Stimulated activated CD4-positive, alpha-beta T cell treated with anti-CD3 and anti-CD28 coated beads, Interleukin-1b, Interleukin-23, amount 100 ng/mL, for 4 hours (primary cell): Measurements from ENCODE around the gene ARID1B.

Experiments
- DNase-seq, 2 donors: peaks; one replicate each; pipeline ENCODE4 v3.0.0-alpha.2; 2020; ENCODE audit warnings: low read depth in 2 of 2

ARID1B gene

DNA sequence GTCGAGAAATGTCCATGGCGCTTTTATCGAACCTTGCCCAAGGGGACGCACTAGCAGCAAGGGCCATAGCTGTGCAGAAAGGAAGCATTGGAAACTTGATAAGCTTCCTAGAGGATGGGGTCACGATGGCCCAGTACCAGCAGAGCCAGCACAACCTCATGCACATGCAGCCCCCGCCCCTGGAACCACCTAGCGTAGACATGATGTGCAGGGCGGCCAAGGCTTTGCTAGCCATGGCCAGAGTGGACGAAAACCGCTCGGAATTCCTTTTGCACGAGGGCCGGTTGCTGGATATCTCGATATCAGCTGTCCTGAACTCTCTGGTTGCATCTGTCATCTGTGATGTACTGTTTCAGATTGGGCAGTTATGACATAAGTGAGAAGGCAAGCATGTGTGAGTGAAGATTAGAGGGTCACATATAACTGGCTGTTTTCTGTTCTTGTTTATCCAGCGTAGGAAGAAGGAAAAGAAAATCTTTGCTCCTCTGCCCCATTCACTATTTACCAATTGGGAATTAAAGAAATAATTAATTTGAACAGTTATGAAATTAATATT, 430.4 kb downstream of the ARID1B start:
- DNase-seq: no peak

DNA sequence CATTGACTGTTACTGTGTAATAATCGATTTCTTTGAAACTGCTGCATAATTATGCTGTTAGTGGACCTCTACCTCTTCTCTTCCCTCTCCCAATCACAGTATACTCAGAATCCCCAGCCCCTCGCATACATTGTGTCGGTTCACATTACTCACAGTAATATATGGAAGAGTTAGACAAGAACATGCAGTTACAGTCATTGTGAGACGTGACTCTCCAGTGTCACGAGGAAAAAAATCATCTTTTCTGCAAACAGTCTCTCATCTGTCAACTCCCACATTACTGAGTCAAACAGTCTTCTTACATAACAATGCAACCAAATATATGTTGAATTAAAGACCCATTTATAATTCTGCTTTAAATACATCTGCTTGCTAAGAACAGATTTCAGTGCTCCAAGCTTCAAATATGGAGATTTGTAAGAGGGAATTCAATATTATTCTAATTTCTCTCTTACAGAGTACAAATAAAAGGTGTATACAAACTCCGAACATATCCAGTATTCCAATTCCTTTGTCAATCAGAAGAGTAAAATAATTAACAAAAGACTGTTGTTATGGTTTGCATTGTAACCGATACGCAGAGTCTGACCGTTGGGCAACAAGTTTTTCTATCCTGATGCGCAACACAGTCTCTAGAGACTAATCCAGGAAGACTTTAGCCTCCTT, 432.8 kb downstream of the ARID1B start:
- no peak for DNase-seq

- DNase-seq: no peak
These were observed 433.8 kb downstream of the ARID1B start for GRCh38 chr6:157210954-157211353.

- no peak for DNase-seq
These were observed 434.7 kb downstream of the ARID1B start for GRCh38 chr6:157211603-157212455.

DNA sequence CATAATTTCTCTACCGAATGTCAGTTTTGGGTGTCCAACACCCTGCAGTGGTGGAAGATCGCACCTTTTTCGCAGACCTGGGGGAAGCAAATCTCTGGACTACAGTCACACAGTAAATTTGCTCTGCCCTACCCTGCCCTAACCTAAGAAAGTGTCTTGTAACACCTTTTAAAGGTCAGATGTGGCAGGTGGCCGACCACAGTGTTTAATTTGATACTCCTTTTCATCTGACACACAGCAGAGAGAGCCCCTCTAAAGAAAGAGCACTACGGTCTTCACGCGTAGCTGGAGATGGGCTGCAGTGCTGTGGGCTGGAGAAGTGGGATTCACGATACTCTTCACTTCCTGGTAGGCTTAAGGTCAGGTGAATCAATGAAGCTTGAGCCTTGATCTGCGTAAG, 436.2 kb downstream of the ARID1B start:
- no peak for DNase-seq

- no peak for DNase-seq
These were observed 436.9 kb downstream of the ARID1B start for GRCh38 chr6:157213907-157214565.

DNA sequence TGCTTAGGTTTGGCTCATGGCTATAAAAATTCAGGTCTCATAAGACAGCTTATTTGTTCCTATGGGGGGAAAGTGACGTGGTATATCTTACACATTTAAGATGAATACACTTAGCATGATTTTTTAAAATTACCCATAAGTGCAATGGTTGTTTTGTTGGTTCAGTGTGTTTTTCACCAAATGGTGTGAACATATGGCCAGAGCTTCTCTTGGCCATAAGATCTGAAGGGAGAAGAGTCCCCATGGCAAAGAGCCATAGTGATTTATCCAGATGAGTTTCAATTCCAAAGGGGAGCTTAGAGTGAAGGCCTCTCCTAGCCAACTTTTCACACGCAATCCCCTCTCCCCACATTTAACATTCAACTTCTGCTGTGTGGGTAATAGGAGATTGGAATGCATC, 438.5 kb downstream of the ARID1B start:
- no peak for DNase-seq

- DNase-seq: no peak
These were observed 439.4 kb downstream of the ARID1B start for GRCh38 chr6:157216570-157216969.

- DNase-seq: no peak
These were observed 440.2 kb downstream of the ARID1B start for GRCh38 chr6:157217198-157217893.

GRCh38 chr6:157217894-157218370, 440.8 kb downstream of the ARID1B start:
- no peak for DNase-seq

DNA sequence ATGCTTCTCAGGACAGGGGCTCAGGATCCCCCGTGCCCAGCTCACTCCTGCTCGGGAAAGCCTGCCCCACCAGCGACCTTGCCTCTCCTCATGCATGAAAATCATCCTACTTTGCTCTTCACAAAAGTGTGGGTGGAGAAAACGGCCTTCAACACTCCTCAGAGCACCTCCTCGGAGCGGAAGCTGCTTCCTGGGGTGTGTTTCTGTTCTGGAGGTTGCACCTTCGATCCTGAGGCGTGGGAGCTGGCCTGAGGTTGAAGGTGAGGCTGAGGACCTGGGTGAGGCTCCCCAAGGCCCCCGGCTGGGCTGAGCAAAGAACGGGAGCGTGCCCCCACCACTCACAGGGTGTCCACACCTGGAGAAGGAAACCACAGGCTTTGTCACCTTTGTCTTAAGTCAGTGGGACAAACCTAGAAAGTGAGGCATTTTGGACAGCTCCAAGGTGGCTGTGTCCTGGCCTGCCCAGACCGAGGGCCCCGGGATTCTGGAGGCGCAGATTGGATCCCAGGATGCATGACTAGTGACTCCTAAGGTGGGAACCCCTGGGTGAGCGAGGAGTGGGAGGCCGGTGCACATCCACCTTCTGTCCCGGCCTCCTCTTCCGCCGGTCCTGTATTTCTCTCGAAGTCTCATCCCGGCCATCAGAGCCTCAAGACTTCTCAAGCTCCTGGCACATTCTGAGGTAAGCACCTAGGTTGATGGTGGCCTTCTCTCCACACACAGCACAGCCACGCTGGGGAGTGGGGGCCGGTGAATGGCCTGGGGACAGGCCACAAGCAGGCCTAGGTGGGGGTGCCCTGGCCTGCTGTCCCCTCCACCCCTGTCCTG, 441.4 kb downstream of the ARID1B start:
- no peak for DNase-seq

DNA sequence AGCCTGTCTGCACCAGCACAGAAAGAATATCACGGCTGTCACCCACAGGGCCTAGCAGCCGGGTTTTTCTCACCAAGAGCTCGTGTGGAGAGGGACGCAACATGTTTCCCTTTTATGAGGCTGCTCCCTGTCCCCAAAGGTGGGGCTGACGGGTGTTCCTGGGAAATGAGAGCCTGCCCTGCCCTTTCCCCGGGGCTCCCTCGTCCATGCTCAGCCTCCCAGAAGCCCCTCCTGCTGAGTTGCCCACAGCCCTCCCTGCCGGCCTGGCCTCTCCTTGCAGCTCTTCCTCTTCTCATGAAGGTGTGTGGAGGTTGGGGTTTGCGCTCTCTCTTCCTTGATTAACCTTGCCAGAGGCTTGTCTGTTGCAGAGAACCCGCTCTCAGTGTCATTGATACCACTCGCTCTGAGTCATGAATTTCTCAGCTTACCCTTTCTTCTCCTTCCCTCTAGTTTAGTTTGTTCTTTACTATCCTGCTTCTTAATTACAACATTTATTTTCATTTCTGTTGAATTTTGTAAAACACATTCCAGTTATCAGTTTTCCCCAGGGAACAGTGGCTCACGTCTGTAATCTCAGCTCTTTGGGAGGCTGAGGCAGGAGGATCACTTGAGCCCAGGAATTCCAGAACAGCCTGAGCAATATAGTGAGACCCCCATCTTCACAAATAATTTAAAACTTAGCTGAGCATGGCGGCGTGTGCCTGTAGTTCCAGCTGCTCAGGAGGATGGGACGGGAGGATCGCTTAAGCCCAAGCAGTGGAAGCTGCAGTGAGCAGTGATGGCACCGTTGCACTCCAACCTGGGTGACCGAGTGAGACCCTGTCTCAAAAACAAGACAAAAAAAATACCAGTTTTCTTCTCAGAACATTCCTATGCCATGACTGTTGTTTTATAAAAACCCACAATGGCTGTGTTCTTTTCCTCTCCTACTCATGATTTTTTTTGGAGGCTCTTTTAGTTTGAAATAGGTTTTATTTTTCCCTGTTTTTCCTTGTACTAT, 442.3 kb downstream of the ARID1B start:
- DNase-seq: no peak

- no peak for DNase-seq
These were observed 443.3 kb downstream of the ARID1B start for GRCh38 chr6:157220485-157220884.

GRCh38 chr6:157221049-157221816, 444.1 kb downstream of the ARID1B start:
- DNase-seq: peak; percentile 72 to 79

DNA sequence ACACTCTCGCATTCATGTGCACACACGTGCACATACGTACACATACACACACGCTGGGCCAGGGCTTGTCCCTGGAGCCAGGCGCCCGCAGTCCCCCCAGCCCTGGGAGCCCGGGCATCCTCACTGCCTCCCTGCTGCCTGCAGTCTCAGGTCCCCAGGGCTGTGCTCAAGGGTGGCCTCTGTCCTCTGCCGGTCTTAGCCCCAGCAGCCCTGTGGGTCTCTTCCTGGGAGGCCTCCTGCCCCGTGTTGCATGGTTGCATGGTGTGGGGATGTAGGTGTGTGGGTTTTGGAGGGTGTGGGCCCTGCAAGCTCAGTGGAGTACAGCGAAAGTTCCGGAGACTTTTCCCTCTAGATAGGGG, 444.6 kb downstream of the ARID1B start:
- DNase-seq: no peak

- DNase-seq: no peak
These were observed 445.2 kb downstream of the ARID1B start for GRCh38 chr6:157222201-157222981.

- no peak for DNase-seq
These were observed 445.8 kb downstream of the ARID1B start for GRCh38 chr6:157223021-157223430.

DNA sequence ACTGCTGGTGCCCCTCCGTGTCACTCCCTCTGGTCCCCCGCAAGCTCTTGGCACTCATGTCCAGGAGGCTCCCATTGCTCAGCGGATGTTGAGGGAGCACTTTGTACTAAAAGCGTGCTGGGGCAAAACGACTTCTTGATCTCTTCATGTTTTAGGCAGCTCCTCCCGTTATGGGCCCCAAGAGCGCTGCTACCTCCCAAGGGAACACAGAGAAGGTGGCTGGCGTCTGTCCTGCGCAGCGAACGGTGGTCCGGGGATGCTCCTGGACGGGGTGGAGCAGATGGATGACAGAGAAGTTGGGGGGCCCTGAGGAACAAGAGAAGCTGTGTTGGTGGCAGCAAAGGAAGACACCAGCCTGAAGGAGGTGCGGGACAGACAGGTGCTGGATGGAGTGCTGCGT, 446.3 kb downstream of the ARID1B start:
- no peak for DNase-seq
